Stimulated activated CD8-positive, alpha-beta memory T cell treated with anti-CD3 and anti-CD28 coated beads, Interleukin-15, amount 100 ng/mL, for 24 hours (primary cell): ENCODE results near the gene GGTA1.
"Not testable (repeated sequence)": the region's sequence is repeated elsewhere in the genome, so short reads cannot be mapped to it uniquely, and the experiment has no call there.

Experiments
- DNase-seq: peaks from one replicate; pipeline ENCODE4 v3.0.0-alpha.2; 2020; ENCODE audit warnings: low read depth

The GGTA1 gene

DNA sequence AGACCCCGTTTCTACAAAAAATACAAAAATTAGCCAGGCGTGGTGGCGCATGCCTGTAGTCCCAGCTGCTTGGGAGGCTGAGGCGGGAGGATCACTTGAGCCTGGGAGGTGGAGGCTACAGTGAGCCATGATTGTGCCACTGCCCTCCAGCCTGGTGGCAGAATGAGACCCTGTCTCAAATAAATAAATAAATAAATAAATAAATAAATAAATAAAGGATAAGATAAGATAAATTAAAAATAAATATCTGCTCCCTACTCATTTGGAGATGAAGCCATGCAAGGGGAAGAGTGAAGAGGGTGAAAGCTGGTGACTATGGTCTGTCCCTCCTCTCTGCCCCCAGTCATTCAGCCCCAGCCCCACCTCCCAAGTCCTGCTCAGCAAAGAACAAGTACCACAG is 41.2 kb downstream of the GGTA1 start:
- DNase-seq, result not testable (repeated sequence)

GRCh38 chr9:121455527-121456239 is 44.0 kb downstream of the GGTA1 start:
- no peak for DNase-seq

GRCh38 chr9:121454972-121455371 is 44.7 kb downstream of the GGTA1 start:
- DNase-seq, result no peak

DNA sequence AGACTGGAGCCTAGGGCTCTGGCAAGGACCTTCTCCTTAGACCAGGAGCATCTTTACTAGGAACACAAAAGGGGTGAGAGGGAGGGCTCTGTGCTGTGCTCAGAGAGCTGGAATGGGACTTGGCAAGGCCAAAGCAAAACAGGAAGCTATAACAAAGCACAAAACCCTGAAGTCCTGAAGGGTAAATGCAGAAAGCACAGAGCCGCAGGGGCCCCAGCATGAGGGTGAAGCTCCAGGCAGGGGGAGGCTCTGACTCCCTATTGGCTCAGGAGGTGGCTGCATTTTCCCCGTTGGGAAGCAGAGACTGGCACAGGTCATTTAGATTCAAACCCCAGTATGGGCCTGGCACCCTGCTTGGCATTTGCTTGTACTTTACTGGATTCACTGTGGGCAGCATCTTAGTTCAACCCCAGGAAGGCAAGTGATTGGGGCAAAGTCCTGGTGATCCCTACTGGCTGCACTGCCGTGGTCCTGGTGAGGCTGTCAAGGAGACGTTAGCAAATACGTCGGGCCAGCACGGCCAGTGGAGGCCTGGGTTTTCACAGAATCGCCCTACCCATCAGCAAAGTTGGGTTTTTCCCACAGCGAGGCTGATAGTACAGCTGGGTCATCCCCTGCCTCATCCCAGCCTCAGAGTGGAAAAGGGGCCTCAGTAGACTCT is 46.3 kb downstream of the GGTA1 start:
- no peak for DNase-seq

DNA sequence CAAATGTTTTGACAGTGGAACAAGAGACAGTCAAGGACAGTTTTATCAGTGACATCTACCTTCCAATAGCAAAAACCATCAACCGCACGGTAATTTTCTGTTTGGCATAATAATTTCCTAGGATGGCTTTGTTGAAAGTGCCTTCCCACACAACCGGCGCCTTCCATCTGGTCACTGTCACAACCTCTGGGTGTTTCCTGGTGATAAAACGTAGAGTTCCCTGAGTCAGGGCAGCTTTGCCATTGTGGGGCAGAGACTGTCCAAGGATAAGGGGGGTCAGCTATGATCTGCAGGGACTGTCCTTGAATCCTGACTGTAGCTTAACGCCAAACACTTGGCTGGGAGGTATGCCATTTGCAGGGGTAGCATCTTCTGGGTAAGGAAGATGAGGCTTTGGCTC is 47.6 kb downstream of the GGTA1 start:
- DNase-seq, result no peak

DNA sequence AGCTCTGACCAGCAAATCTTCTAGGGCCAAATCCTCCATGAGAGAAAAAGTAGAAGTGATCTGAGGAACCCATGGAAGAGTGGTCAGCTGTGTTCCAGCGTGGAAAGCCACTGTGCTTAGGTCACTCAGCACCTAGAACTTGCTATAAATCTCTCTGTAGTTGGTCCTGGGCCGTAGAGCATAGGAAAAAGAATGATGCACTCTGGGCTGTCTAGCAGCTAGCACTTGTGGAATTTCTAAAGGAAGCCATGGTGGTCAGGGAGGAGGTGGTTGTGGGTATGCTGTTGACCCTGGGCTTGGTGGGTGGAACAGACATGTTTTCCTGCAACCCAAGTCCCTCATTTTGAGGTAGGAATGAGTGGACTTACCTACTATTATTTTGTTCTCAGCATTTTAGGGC is 48.1 kb downstream of the GGTA1 start:
- no peak for DNase-seq

DNA sequence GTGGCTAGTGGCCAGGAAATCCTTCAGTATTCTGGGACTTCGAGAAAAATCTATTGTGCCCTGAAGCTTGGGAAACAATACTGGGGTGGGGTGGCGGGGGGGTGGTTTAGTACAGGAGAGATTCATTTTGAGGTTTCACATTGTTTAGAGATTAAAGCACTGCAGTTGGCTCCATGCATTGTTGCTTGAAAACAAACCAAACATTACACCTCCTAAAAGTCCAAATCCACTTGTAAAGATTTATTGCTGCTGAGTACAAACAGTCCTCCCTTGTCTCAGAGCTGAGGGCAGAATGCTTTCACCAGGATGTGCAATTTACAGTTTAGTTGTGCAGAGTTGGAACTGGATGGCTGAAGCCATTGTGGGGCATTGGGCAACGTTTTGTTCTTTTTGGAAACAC is 49.4 kb downstream of the GGTA1 start:
- DNase-seq, result no peak

DNA sequence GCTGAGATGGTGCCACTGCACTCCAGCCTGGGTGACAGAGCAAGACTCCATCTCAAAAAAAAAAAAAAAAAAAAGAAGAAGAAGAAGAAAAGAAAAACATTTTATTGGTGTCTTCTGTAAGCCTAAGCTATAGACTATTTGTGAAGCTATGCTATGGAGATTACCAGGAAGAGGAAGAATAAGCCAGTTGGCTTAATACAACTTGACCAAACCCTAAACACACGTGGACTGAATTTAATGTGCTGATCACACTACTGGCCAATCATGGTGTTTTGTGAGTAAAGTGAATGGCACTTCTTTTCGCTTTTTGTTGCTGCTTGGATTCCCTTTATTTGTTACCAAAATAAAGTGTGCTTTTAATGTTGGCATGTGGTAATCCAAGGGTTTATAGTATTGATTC is 49.9 kb downstream of the GGTA1 start:
- no peak for DNase-seq

- DNase-seq, result no peak
These were observed 52.3 kb downstream of the GGTA1 start for GRCh38 chr9:121447321-121447834.

GRCh38 chr9:121445986-121446385 is 53.7 kb downstream of the GGTA1 start:
- no peak for DNase-seq

- DNase-seq, result no peak
These were observed 55.7 kb downstream of the GGTA1 start for GRCh38 chr9:121443981-121444380.

- DNase-seq, result no peak
These were observed 58.5 kb downstream of the GGTA1 start for GRCh38 chr9:121441165-121441564.

GRCh38 chr9:121439711-121440664 is 59.7 kb downstream of the GGTA1 start:
- no peak for DNase-seq

DNA sequence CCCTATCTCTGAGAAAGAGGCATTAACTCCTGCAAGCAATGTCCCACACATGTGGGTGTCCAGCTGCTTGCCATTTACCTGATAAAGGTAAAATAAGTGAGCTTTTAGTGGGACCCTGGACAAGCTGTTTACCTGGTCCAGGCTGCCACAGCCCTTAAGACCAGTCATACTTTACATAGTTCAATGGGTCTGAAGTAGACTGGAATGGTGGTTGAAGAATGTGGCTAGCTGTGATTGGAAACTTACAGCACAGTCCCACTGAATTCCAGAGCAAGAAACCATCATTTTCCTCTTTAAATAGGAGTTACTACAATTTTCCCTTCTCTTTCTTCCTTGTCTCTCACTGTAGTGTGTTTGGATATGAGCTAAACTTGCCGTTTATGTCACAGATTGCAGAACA is 60.6 kb downstream of the GGTA1 start:
- DNase-seq, result no peak

DNA sequence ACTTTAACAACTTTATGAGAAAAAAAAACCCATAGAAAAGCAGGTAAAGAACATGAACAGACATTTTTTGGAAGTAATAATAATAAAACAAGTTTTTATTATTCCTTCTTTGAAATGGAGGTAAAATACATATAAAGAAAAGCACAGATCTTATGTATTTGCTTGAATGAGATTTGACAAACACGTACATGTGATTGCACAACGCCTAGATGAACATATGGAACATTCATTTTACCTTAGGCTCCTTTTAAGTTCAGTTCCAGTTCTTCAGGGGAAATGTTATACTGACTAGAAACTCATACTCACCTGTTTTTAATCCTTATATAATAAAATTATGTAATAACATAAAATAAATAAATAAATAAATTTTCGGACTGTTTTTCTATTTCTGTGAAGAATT is 61.8 kb downstream of the GGTA1 start:
- DNase-seq, result no peak

- DNase-seq, result not testable (repeated sequence)
These were observed 62.6 kb downstream of the GGTA1 start for GRCh38 chr9:121437046-121437445.

DNA sequence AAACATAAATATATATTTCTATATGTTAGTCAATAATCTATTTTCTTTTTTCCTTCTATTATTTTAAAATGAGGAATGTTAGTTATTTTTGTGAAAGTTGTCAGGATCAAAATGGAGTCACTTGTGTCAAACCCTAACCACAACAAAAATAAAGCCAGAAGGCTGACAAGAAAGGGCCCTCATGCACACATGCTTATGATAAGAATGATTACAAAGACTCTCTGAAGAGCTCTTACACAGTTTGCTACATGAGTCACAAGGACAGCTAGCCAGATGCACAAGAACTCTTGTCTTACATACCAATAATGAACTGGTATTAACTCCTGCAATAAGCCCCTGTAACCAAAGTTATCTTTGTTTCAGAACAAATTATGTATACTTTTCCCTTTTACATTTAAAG is 64.7 kb downstream of the GGTA1 start:
- no peak for DNase-seq

- no peak for DNase-seq
These were observed 71.7 kb downstream of the GGTA1 start for GRCh38 chr9:121427899-121428298.

- no peak for DNase-seq
These were observed 75.6 kb downstream of the GGTA1 start for GRCh38 chr9:121424024-121424432.

GRCh38 chr9:121411993-121412392 is 87.7 kb downstream of the GGTA1 start:
- DNase-seq, result no peak

DNA sequence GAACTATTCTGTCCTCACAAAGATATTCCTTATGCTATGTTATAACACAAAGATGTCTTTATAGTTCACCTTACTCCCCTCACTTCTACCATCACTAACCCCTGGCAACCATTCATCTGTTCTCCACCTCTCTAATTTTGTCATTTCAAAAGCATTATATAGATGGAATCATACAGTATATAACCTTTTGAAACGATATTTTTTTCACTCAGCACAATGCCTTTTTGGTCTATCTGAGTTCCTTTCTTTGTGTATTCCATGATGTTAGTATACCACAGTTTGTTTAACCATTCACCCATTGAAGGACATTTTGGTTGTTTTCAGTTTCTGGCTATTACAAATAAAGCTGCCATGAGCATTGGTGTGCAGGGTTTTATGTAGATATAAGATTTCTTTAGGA is 93.7 kb downstream of the GGTA1 start:
- no peak for DNase-seq
